ENCODE data around the gene REV3L.

The REV3L gene

DNA sequence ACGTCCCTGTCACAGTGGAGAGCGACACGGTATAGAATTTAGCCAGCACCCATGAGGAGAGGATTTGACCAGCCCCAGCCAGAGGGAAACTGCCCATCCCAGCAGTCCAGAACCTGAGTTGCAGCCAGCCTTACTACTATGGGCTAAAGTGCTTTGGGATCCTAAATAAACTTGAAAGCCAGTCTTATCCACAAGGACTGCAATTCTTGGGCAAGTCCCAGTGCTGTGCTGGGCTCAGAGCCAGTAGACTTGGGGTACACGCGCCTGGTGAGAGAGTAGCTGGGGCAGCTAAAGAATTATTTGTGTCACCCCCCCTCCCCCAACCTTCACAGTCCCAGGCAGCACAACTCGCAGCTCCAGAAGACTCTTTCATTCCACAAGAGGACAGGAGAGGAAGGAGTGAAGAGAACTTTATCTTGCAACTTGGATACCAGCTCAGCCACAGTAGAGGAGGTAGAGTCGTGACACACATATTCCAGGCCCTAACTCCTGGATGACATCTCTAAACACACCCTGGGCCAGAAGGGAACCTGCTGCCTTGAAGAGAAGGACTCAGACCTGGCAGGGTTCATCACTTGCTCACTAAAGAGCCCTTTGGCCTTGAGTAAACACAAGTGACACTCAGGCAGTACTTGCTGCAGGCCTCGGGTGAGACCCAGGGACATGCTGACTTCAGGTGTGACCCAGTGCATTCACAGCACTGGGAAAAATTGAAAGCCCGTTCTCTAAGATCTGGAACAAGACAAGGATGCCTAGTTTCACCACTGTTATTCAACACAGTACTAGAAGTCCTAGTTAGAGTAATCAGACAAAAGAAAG lies 100.3 kb downstream of the REV3L start:
- Histone ChIP-seq H3K27me3 (replicated peaks) (no peaks in the 10 kb centered on the region), H3K27ac (no peak overlapping the region), H3K36me3 (replicated peaks) (peaks cover 4% of the 10 kb centered on the region), H3K4me3 (ENCODE audit: low read depth, low read length) (no peak overlapping the region)
- DNase-seq, result no peak
- TF ChIP-seq, protein P1, sequence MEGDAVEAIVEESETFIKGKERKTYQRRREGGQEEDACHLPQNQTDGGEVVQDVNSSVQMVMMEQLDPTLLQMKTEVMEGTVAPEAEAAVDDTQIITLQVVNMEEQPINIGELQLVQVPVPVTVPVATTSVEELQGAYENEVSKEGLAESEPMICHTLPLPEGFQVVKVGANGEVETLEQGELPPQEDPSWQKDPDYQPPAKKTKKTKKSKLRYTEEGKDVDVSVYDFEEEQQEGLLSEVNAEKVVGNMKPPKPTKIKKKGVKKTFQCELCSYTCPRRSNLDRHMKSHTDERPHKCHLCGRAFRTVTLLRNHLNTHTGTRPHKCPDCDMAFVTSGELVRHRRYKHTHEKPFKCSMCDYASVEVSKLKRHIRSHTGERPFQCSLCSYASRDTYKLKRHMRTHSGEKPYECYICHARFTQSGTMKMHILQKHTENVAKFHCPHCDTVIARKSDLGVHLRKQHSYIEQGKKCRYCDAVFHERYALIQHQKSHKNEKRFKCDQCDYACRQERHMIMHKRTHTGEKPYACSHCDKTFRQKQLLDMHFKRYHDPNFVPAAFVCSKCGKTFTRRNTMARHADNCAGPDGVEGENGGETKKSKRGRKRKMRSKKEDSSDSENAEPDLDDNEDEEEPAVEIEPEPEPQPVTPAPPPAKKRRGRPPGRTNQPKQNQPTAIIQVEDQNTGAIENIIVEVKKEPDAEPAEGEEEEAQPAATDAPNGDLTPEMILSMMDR (IDR thresholded peaks at IDR 0.05; ENCODE audit: low read depth, low read length, missing control alignments), result no peak
- in situ Hi-C loops (cut with HindIII; ENCODE audit: low pct_ligation_motif_present, low sequenced_read_pairs), result no loop called here

- no peak for DNase-seq
- H3K27me3 ChIP-seq (replicated peaks), result no peaks in the 10 kb centered on the region
- H3K27ac ChIP-seq, result no peak overlapping the region
- peaks cover 4% of the 10 kb centered on the region for H3K36me3 ChIP-seq (replicated peaks)
- in situ Hi-C loops (cut with HindIII; ENCODE audit: low pct_ligation_motif_present, low sequenced_read_pairs), result no loop called here
- TF ChIP-seq, protein P1 (IDR thresholded peaks at IDR 0.05; ENCODE audit: low read depth, low read length, missing control alignments), result no peak
- no peak overlapping the region for H3K4me3 ChIP-seq (ENCODE audit: low read depth, low read length)
Observed at GRCh38 chr6:111381728-111382127, 101.3 kb downstream of the REV3L start.

- no peak overlapping the region for H3K27ac ChIP-seq
- no peaks in the 10 kb centered on the region for H3K27me3 ChIP-seq (replicated peaks)
- H3K4me3 ChIP-seq (ENCODE audit: low read depth, low read length), result no peak overlapping the region
- TF ChIP-seq, protein P1 (IDR thresholded peaks at IDR 0.05; ENCODE audit: low read depth, low read length, missing control alignments), result no peak
- no peak for DNase-seq
- H3K36me3 ChIP-seq (replicated peaks), result peaks cover 4% of the 10 kb centered on the region
- in situ Hi-C loops (cut with HindIII; ENCODE audit: low pct_ligation_motif_present, low sequenced_read_pairs), result no loop called here
Observed at GRCh38 chr6:111381123-111381522, 101.9 kb downstream of the REV3L start.

DNA sequence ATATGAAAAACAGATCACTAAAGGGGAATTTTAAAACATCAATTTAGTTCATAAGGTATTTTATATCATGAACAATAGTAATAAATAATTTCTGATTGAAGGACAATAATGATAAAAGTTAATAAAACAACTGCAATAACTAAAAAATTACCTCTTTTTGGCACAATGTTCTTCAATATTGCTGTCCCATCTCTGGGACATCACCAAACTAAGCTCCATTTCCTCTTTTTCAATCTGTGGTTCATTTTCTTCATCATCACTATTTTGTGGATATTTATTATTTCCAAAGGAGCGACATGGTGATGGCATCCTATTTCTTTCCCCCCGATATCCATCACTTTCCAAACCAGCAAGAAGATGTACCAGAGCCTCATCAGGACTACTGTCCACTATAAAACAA lies 103.2 kb downstream of the REV3L start:
- Histone ChIP-seq H3K36me3 (replicated peaks) (peaks cover 7% of the 10 kb centered on the region), H3K4me3 (ENCODE audit: low read depth, low read length) (no peak overlapping the region), H3K27me3 (replicated peaks) (no peaks in the 10 kb centered on the region)

GRCh38 chr6:111379302-111379701 lies 103.7 kb downstream of the REV3L start:
- DNase-seq, result no peak
- H3K4me3 ChIP-seq (ENCODE audit: low read depth, low read length), result no peak overlapping the region
- no peak overlapping the region for H3K27ac ChIP-seq
- H3K36me3 ChIP-seq (replicated peaks), result peaks cover 12% of the 10 kb centered on the region
- TF ChIP-seq, protein P1 (IDR thresholded peaks at IDR 0.05; ENCODE audit: low read depth, low read length, missing control alignments), result no peak
- in situ Hi-C loops (cut with HindIII; ENCODE audit: low pct_ligation_motif_present, low sequenced_read_pairs), result no loop called here
- H3K27me3 ChIP-seq (replicated peaks), result no peaks in the 10 kb centered on the region

More for the DNA sequence above, 103.2 kb downstream of the REV3L start:
- no peak overlapping the region for H3K27ac ChIP-seq
- TF ChIP-seq, protein P1 (IDR thresholded peaks at IDR 0.05; ENCODE audit: low read depth, low read length, missing control alignments), result no peak
- in situ Hi-C loops (cut with HindIII; ENCODE audit: low pct_ligation_motif_present, low sequenced_read_pairs), result no loop called here
- no peak for DNase-seq
